Immature natural killer cell (primary cell): Measurements from ENCODE around the gene DNAJC21. TPM values are rescaled to one million over a fixed set of nuclear protein-coding genes. Genes with fewer than 3 reads are reported as not detected.

Experiments used
- DNase-seq, 3 donors: peaks; one replicate each; pipeline ENCODE4 v3.0.0; 2022; ENCODE audit warnings: mixed read lengths in 1 of 3
- H3K27ac Mint-ChIP-seq, 6 donors: one replicate each; pipeline ENCODE4 v1.8.0; 2020; ENCODE audit warnings: mixed read lengths in 6 of 6, mild to moderate bottlenecking in 5 of 6, inconsistent platforms in 4 of 6, moderate library complexity in 3 of 6
- H3K27me3 Mint-ChIP-seq, 3 donors: one replicate each; pipeline ENCODE4 v1.8.0; 2020 to 2021; ENCODE audit warnings: low read depth in 3 of 3, mild to moderate bottlenecking in 3 of 3, mixed read lengths in 3 of 3, moderate library complexity in 3 of 3, inconsistent platforms in 1 of 3
- H3K36me3 Mint-ChIP-seq, 3 donors: one replicate each; pipeline ENCODE4 v1.8.0; 2020; ENCODE audit warnings: mixed read lengths in 3 of 3, inconsistent platforms in 2 of 3, mild to moderate bottlenecking in 2 of 3
- H3K4me1 Mint-ChIP-seq, 2 donors: one replicate each; pipeline ENCODE4 v1.8.0; 2020; ENCODE audit warnings: inconsistent platforms in 2 of 2, mild to moderate bottlenecking in 2 of 2, mixed read lengths in 2 of 2, moderate library complexity in 1 of 2
- H3K4me3 Mint-ChIP-seq, 5 donors: one replicate each; pipeline ENCODE4 v1.8.0; 2020; ENCODE audit warnings: mild to moderate bottlenecking in 5 of 5, mixed read lengths in 5 of 5, inconsistent platforms in 3 of 5, moderate library complexity in 3 of 5
- H3K9me3 Mint-ChIP-seq, 6 donors: one replicate each; pipeline ENCODE4 v1.8.0; 2020; ENCODE audit warnings: mild to moderate bottlenecking in 6 of 6, mixed read lengths in 6 of 6, inconsistent platforms in 4 of 6, moderate library complexity in 3 of 6
- polyA plus RNA-seq, 3 donors: library from polyadenylated mRNA; unstranded; fragments of 300-500 nt; fragmentation: Illumina TruSeq; gene quantifications; one replicate each; pipeline ENCODE4 v1.2.3, GENCODE V29; 2021

The DNAJC21 gene
- polyA plus RNA-seq, 3 donors from 2014 or later: 11.9 to 19.9 (median 15.2) TPM

DNA sequence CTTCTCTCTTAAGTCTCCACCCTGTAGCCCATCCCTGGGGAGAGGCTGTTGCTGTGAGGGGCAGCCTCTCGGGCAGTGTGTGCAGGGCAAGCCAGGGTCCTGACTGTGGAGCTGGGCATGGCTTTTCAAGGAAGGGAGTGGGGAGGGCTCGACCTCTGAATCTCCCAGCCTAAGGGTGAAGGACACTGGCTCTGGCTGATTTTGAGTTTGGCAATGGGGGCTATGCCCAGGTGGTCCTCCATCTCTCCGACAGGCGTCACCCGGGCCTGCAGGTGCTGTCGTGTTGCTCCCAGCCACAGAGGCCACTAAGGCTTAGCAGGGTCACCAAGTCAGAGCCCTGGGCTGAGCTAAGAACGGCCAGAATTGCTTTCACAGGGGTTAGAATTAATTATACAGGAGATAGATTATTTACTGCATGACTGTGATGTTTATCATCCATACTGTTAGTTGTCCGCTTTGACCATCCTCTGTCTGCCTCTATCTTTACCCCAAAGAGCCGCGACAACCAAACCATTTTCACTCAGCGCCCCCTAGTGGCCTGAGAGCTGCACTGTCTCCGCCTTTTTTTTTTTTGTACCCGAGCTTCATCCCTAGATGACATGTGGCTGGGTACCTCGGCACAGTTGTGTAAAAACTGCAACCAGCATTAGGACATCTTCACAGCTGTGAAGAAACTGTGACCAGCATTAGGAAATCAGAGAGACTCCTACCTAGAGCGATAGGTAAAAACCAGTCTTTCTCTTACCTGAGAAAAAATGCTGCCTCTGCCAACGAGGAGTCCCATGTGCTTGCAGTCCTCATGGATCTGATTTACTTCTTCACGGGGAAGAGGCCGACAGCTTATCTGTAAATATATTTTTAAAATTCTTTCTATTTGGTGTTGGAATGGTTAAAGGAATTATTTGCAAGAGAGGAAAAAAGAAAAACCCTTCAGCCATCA, 73.9 kb downstream of the DNAJC21 start:
- H3K36me3 Mint-ChIP-seq: no peaks in the 10 kb centered on the region
- no peak overlapping the region for H3K27ac Mint-ChIP-seq
- no peak overlapping the region for H3K4me3 Mint-ChIP-seq
- H3K27me3 Mint-ChIP-seq: peaks cover 3 to 7% (median 6%) of the 10 kb centered on the region in 3 donors
- DNase-seq: peak; percentile 14 to 34 (median 30)
- H3K9me3 Mint-ChIP-seq: no peaks in the 10 kb centered on the region
- no peaks in the 10 kb centered on the region for H3K4me1 Mint-ChIP-seq

DNA sequence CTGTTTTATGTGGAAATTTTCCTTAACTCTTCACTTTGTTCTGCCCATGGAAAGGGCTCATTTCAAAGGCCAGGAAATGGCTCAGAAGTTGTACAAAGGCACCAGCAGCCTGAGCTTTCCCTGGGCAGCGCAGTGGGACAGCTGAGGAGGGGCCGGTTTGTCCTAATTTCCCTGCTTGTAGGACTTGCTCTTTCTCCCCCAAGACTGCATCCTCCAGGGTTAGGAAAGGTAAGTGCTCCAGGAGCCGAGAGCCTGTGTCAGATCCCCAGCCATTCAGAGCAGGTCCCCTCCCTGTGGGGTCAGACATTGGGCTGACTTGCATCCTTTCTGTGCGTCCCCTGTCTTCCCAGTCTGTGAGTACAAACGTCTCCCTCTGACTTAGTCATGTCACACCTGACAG, 74.8 kb downstream of the DNAJC21 start:
- no peak overlapping the region for H3K27ac Mint-ChIP-seq
- H3K4me3 Mint-ChIP-seq: no peak overlapping the region
- H3K9me3 Mint-ChIP-seq: no peaks in the 10 kb centered on the region
- no peak for DNase-seq
- H3K36me3 Mint-ChIP-seq: no peaks in the 10 kb centered on the region
- no peaks in the 10 kb centered on the region for H3K4me1 Mint-ChIP-seq
- peaks cover 3 to 7% (median 6%) of the 10 kb centered on the region in 3 donors for H3K27me3 Mint-ChIP-seq

DNA sequence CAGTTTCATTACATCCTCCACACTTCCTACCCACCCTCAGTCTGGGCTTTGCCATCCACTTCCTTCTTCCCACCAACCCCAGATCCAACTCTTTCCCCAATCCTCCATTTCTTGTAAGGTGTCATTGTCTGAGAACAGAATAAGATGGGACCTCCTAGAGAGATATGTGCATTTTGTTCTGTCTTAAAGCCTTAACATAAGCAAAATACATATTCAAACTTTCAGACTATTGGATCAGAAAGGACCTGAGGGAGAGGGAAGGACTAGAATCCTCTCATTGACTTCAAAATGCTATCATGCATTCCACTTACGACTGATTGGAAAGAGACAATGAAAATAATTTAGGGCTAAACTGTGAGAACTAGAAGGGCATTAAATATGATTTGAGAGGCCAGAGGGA, 75.4 kb downstream of the DNAJC21 start:
- H3K27ac Mint-ChIP-seq: no peak overlapping the region
- H3K27me3 Mint-ChIP-seq: peaks cover 3 to 7% (median 6%) of the 10 kb centered on the region in 3 donors

More for the DNA sequence above, 75.4 kb downstream of the DNAJC21 start:
- Mint-ChIP-seq H3K36me3 (no peaks in the 10 kb centered on the region), H3K4me1 (no peaks in the 10 kb centered on the region), H3K9me3 (no peaks in the 10 kb centered on the region), H3K4me3 (no peak overlapping the region)
- DNase-seq: no peak

Other genes starting within 250 kb of the DNAJC21 start
- gene TTC23L, start 90.4 kb upstream of the DNAJC21 start, polyA plus RNA-seq: not detected
- 10 to 100 TPM; 17.6 to 24.4 (median 23.8) TPM for gene RAD1, start 14.1 kb upstream of the DNAJC21 start, polyA plus RNA-seq
- gene BRIX1, start 13.8 kb upstream of the DNAJC21 start, polyA plus RNA-seq: 10 to 100 TPM; 29.7 to 43.1 (median 32.4) TPM
- not detected for gene AGXT2, start 118.4 kb downstream of the DNAJC21 start, polyA plus RNA-seq